Measurements from ENCODE around the gene LGALS9.

DNA sequence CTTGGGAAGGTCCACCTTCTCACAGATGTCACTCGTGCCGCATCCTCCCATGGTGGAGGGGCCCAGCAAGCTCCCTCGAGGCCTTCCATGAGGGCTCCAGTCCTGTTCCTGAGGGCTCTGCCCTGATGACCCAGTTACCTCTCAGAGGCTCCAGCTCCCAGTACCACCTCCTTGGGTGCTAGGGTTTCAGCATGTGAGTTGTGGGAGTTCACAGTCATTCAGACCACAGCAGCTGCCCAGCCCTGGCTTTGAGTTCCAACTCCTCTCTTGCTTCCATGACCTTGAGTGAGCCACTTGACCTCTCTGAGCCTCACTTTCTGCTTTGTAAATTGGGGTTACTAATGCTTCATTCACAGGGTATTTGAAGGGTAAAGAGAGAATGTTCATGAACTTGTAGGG is 37.1 kb upstream of the LGALS9 start:
- TF ChIP-seq EZH2 (IDR thresholded peaks at IDR 0.05; ENCODE audit: borderline replicate concordance, low read depth, low read length, severe bottlenecking) (no peak), CTCF (IDR thresholded peaks at IDR 0.05; ENCODE audit: borderline replicate concordance, extremely low read depth, low read length, poor library complexity, severe bottlenecking) (no peak)
